Rectal smooth muscle tissue (tissue), 1 donor: ENCODE data around the gene ATXN7L1.

ENCODE experiments used
- H3K27ac ChIP-seq: one replicate; pipeline ENCODE4 v1.7.0; 2013; ENCODE audit warnings: low read depth, low read length, inconsistent platforms
- H3K27me3 ChIP-seq: one replicate; pipeline ENCODE4 v1.7.0; 2013; ENCODE audit warnings: low read length; ENCODE audit not compliant: control insufficient read depth, insufficient read depth
- H3K36me3 ChIP-seq: one replicate; pipeline ENCODE4 v1.7.0; 2013; ENCODE audit warnings: low read length; ENCODE audit not compliant: control insufficient read depth, insufficient read depth
- H3K4me1 ChIP-seq: one replicate; pipeline ENCODE4 v1.7.0; 2013; ENCODE audit warnings: low read length; ENCODE audit not compliant: control insufficient read depth, insufficient read depth
- H3K4me3 ChIP-seq: one replicate; pipeline ENCODE4 v1.7.0; 2013; ENCODE audit warnings: low read length
- H3K9ac ChIP-seq: one replicate; pipeline ENCODE4 v1.7.0; 2013; ENCODE audit warnings: low read length

Gene ATXN7L1

GRCh38 chr7:105682341-105683060 is 193.9 kb downstream of the ATXN7L1 start:
- Histone ChIP-seq H3K27ac (no peak overlapping the region), H3K9ac (no peak overlapping the region), H3K4me1 (no peaks in the 10 kb centered on the region), H3K27me3 (no peaks in the 10 kb centered on the region), H3K4me3 (no peak overlapping the region), H3K36me3 (no peaks in the 10 kb centered on the region)

- no peak overlapping the region for H3K9ac ChIP-seq
- no peaks in the 10 kb centered on the region for H3K4me1 ChIP-seq
- H3K27ac ChIP-seq, result no peak overlapping the region
- no peaks in the 10 kb centered on the region for H3K36me3 ChIP-seq
- H3K27me3 ChIP-seq, result no peaks in the 10 kb centered on the region
- no peak overlapping the region for H3K4me3 ChIP-seq
Observed at GRCh38 chr7:105680505-105681187, 195.8 kb downstream of the ATXN7L1 start.

GRCh38 chr7:105678811-105679495 is 197.4 kb downstream of the ATXN7L1 start:
- H3K4me3 ChIP-seq, result peak overlapping the region; percentile 56
- H3K9ac ChIP-seq, result no peak overlapping the region
- H3K27me3 ChIP-seq, result no peaks in the 10 kb centered on the region
- no peak overlapping the region for H3K27ac ChIP-seq
- no peaks in the 10 kb centered on the region for H3K36me3 ChIP-seq
- H3K4me1 ChIP-seq, result peaks cover 3% of the 10 kb centered on the region

DNA sequence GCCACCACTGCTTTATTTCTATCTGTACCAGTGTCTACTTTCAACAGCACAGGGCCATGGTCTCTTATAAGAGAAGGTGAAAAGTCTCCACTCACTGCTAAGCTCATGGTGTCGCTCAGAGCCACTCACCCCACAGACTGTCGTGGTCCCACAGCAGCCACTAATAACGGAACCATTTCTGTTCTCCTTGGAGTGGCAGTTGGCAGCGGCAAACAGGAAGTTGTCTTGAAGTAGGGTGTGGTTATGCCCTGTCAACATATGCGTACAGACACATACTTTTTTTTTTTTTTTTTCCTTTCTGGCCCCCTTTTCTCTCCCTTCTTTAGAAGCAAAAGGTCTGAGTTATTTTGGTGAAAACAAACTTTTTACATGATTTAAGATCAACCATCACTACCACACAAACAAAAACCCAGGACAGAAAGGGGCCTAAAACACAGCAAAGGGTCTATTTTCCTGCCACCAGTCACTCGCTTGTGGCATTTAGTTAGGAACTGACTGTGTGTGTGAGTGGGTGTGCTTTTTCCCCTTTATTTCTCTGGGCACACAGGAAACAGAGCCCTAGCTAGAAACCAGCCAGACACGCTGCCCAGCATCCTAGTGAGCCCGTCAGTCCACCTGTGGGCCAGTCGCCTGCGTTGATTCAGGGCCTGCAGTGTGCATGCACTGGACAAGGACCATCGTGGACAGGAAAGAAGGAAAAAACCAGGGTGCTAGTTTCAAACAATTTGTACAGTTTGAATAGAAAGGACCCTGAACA is 198.4 kb downstream of the ATXN7L1 start:
- no peak overlapping the region for H3K27ac ChIP-seq
- H3K4me1 ChIP-seq, result peaks cover 3% of the 10 kb centered on the region
- no peaks in the 10 kb centered on the region for H3K36me3 ChIP-seq
- no peak overlapping the region for H3K9ac ChIP-seq
- H3K4me3 ChIP-seq, result peak overlapping the region; percentile 56
- no peaks in the 10 kb centered on the region for H3K27me3 ChIP-seq

DNA sequence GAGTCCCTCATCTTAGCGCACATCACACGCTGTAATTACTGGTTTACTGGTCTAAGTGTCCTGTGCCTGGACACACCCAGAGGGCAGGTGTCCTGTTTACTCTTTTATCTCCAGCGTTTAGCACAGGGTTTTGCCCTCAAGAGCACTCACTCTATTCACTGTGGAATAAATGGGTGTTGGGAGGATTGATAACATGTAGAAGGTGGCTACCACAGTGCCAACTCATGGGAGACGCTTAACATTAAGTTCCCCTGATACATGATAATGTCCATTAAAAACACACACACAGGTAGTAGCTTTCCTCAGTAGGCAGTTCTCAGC is 199.0 kb downstream of the ATXN7L1 start:
- Histone ChIP-seq H3K9ac (no peak overlapping the region), H3K27me3 (no peaks in the 10 kb centered on the region), H3K4me3 (no peak overlapping the region), H3K36me3 (no peaks in the 10 kb centered on the region), H3K4me1 (peaks cover 3% of the 10 kb centered on the region), H3K27ac (no peak overlapping the region)

DNA sequence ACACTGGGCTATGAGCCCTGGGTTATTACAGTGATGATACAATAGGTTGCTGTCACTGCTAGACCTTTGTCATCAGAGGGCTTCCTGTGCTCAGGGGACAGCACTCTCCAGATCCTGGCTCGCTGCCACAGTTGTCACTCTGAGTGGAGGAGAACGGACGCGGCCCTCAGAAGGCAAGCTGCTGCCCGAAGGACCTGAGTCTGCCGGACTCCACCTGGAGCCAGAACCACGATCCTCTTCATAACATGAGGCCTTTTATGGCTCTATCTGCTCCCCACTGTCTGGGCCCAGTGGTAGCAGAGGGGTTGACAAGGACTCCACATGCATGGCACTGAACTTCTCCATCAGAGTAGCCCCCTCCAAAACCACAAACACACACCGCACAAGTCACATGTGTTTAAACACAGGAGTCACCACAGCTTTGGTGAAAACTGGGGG is 200.4 kb downstream of the ATXN7L1 start:
- Histone ChIP-seq H3K4me3 (no peak overlapping the region), H3K9ac (no peak overlapping the region), H3K36me3 (no peaks in the 10 kb centered on the region), H3K4me1 (peaks cover 3% of the 10 kb centered on the region), H3K27ac (no peak overlapping the region), H3K27me3 (no peaks in the 10 kb centered on the region)

- Histone ChIP-seq H3K27me3 (no peaks in the 10 kb centered on the region), H3K36me3 (no peaks in the 10 kb centered on the region), H3K9ac (no peak overlapping the region), H3K4me1 (peaks cover 3% of the 10 kb centered on the region), H3K4me3 (no peak overlapping the region), H3K27ac (peak overlapping the region; percentile 42)
Observed at GRCh38 chr7:105674200-105674920, 202.0 kb downstream of the ATXN7L1 start.

DNA sequence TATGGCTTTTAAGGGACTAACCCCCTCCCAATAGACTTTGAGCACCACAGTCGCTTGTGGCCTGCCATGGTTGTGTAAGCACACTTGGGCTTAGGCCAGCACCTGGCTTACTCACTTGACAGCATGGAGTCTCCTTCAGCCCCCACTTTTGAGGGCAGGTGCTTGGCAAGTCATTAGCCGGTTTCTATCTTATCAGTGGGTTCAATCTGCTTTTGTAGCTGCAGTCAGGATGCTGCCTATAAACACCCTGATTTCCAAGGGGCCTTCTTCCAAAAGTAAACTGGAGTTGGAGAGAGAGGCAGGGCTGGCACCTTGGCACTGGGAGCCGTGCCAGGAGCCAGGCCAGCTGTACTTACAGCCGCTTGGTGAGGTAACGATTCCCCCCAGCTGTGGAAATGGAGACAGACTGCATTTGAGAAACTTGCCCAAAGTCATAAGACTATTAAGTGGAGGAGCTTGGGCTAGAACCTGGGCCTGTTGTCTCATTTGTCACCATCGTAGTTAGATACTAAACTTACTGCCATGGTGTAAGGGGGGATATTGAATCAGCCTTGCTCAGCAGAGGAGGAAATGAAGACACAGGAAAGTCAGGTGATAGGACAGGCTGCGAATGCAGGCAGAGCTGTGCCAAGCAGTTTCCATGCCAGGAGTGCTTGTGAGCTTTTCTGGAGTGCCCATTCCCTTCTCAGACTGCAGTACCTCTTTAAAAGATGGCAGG is 202.9 kb downstream of the ATXN7L1 start:
- H3K27ac ChIP-seq, result peak overlapping the region; percentile 42
- H3K4me3 ChIP-seq, result no peak overlapping the region

GRCh38 chr7:105672801-105673200 is 203.6 kb downstream of the ATXN7L1 start:
- no peak overlapping the region for H3K27ac ChIP-seq
- H3K9ac ChIP-seq, result no peak overlapping the region

More for the DNA sequence above, 202.9 kb downstream of the ATXN7L1 start:
- Histone ChIP-seq H3K27me3 (no peaks in the 10 kb centered on the region), H3K4me1 (peaks cover 3% of the 10 kb centered on the region), H3K9ac (no peak overlapping the region), H3K36me3 (no peaks in the 10 kb centered on the region)

DNA sequence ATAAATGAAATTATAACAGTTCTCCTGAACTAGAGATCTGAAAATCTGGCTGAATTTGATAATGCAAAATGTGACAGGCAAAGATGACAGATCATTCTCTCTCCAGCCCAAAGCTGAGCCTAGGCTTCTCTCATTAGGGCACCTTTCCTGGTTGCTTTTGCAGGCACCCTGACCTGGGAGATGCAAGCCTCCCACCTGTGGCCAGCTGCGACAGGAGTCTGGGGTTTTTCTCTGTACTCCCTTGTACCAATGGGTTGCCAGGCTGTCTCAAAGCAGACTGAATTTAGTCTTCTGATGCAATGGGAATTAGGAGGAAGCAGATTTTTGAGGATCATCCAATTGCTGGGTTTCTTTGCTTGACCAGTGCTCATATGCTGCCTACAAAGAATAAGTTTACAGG is 210.1 kb downstream of the ATXN7L1 start:
- Histone ChIP-seq H3K36me3 (peaks cover 8% of the 10 kb centered on the region), H3K4me1 (no peaks in the 10 kb centered on the region), H3K9ac (no peak overlapping the region), H3K27me3 (no peaks in the 10 kb centered on the region), H3K27ac (no peak overlapping the region), H3K4me3 (no peak overlapping the region)

More at GRCh38 chr7:105672801-105673200, 203.6 kb downstream of the ATXN7L1 start:
- no peak overlapping the region for H3K4me3 ChIP-seq
- H3K4me1 ChIP-seq, result peaks cover 3% of the 10 kb centered on the region
- no peaks in the 10 kb centered on the region for H3K27me3 ChIP-seq
- H3K36me3 ChIP-seq, result no peaks in the 10 kb centered on the region

- H3K4me3 ChIP-seq, result no peak overlapping the region
- H3K36me3 ChIP-seq, result peaks cover 11% of the 10 kb centered on the region
- no peak overlapping the region for H3K27ac ChIP-seq
- H3K27me3 ChIP-seq, result no peaks in the 10 kb centered on the region
- no peaks in the 10 kb centered on the region for H3K4me1 ChIP-seq
- H3K9ac ChIP-seq, result no peak overlapping the region
Observed at GRCh38 chr7:105665684-105666083, 210.7 kb downstream of the ATXN7L1 start.
